SK-N-SH (cell line): ENCODE results near the gene FRMPD4.

Experiments used
- FOSL2 ChIP-seq: IDR thresholded peaks from 2 replicates; pipeline ENCODE4 v1.4.0; 2012; ENCODE audit warnings: low read depth, mild to moderate bottlenecking, moderate library complexity, borderline replicate concordance
- FOXM1 ChIP-seq: IDR thresholded peaks from 2 replicates; pipeline ENCODE4 v1.4.0; 2012; ENCODE audit warnings: low read depth, mild to moderate bottlenecking
- GABPA ChIP-seq: IDR thresholded peaks from 2 replicates; pipeline ENCODE4 v1.4.0; 2012; ENCODE audit warnings: low read depth, mild to moderate bottlenecking
- MAX ChIP-seq: IDR thresholded peaks from 2 replicates; pipeline ENCODE4 v1.4.0; 2012; ENCODE audit warnings: low read depth
- MEF2A ChIP-seq: IDR thresholded peaks from 2 replicates; pipeline ENCODE4 v1.4.0; 2012; ENCODE audit warnings: low read depth, borderline replicate concordance
- NFIC ChIP-seq: IDR thresholded peaks from 2 replicates; pipeline ENCODE4 v1.4.0; 2012; ENCODE audit warnings: borderline replicate concordance
- SIN3A ChIP-seq: IDR thresholded peaks from 2 replicates; pipeline ENCODE4 v1.6.1; 2012; ENCODE audit warnings: low read depth, mild to moderate bottlenecking, low read length, moderate library complexity, borderline replicate concordance
- SMC3 ChIP-seq: IDR thresholded peaks from 2 replicates; pipeline ENCODE4 v1.6.1; 2012; ENCODE audit warnings: low read depth, low read length, improper control_type of control experiment
- USF2 ChIP-seq: fragments of 150-350 bp; IDR thresholded peaks from 2 replicates; pipeline ENCODE4 v1.6.1; 2017; ENCODE audit warnings: antibody characterized with exemption, low read length, low read depth, borderline replicate concordance

- TF ChIP-seq NFIC (no peak), SMC3 (no peak), MAX (no peak), SIN3A (no peak), GABPA (no peak), FOXM1 (no peak), FOSL2 (no peak), USF2 (no peak), MEF2A (no peak)
These were observed 288.1 kb downstream of the FRMPD4 start for GRCh38 chrX:12426420-12426819.
